Lower leg skin (tissue), 4 donors: ENCODE data around the gene ASPA. TPM values are rescaled to one million over a fixed set of nuclear protein-coding genes. Genes with fewer than 3 reads are reported as not detected.

ENCODE experiments used
- DNase-seq, 2 donors: peaks; one replicate each; pipeline ENCODE4 v3.0.0-alpha.2; 2019; ENCODE audit warnings: low spot score in 2 of 2
- H3K4me3 ChIP-seq: fragments of 200-600 bp; sonication (generic); 2 replicates; pipeline ENCODE4 v1.5.1; 2017; ENCODE audit warnings: mild to moderate bottlenecking, low read depth; ENCODE audit not compliant: poor library complexity, severe bottlenecking
- CTCF ChIP-seq, 3 donors: fragments of 450-650 bp; IDR thresholded peaks; one replicate each; pipeline ENCODE4 v1.5.1; 2016; ENCODE audit warnings: antibody characterized with exemption in 3 of 3, mild to moderate bottlenecking in 3 of 3, moderate library complexity in 2 of 3
- POLR2A ChIP-seq, 2 donors: fragments of 450-650 bp; IDR thresholded peaks; one replicate each; pipeline ENCODE4 v1.6.1; 2016 to 2017; ENCODE audit warnings: antibody characterized with exemption in 2 of 2, mild to moderate bottlenecking in 1 of 2, moderate library complexity in 1 of 2
- WGBS, 2 donors: methylation state at CpG; one replicate each; pipeline ENCODE4 v1.1.5; 2018; 5-methylcytosine and 5-hydroxymethylcytosine counted together
- intact Hi-C: fragments of 100-400 bp; cut with DNase I; formaldehyde crosslinking; loops from one replicate; pipeline ENCODE4 v1.15.0; 2023; ENCODE audit warnings: low total_unique reads
- total RNA-seq, 4 donors: library from RNA; depleted of rRNA; stranded (reverse); fragments of >200 nt; gene quantifications; one replicate each; pipeline ENCODE4 v1.1.0, GENCODE V29; 2016

ASPA gene
- total RNA-seq, 4 donors from 2014 or later, result 0.69 to 3.2 (median 1.4) TPM

DNA sequence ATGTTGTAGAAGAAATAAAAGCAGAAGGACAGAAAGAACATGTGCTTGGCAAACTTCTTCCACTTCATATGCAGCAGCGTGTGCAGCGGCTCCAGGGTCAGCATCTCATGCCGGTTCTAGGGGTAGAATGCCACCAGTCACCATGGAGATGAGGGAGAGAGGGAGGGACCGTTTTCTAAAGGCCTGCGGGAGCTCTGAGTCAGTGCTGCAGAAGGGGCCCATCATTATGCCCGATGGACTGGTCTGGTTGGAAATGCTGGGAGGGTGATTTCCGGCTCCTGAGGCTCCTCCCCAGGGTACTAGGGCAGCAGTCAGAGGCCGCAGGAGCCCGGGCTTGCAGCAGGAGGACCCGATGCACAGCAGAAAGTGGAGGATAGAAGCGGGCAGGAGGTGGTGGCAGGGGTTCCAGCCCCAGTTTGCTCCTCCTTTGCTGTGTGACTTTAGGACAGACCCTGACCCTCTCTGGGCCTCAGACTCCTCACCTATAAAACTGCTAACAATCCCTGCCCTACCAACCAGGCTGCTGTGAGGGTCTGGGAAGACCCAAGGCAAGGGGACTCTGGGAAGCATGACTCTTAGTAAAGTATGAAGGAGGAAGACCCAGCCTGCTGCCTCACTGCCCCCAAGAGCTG is 53.2 kb downstream of the ASPA start:
- TF ChIP-seq CTCF (IDR thresholded peaks at IDR 0.05) (no peak), POLR2A (IDR thresholded peaks at IDR 0.05) (no peak)
- DNase-seq, result no peak
- intact Hi-C loops, result no loop called here
- 54 to 70% methylated on average over 8 to 11 of the region's 11 CpGs for WGBS, 2 donors
- H3K4me3 ChIP-seq, result no peak overlapping the region

- intact Hi-C loops, result no loop called here
- WGBS, 2 donors, result 33 to 54% methylated on average over 30 to 31 of the region's 32 CpGs
- peak in 1 of 2 donors; percentile 48 for DNase-seq
- no peak overlapping the region for H3K4me3 ChIP-seq
- TF ChIP-seq CTCF (IDR thresholded peaks at IDR 0.05) (no peak), POLR2A (IDR thresholded peaks at IDR 0.05) (no peak)
These were observed 54.3 kb downstream of the ASPA start for GRCh38 chr17:3529817-3530741.

DNA sequence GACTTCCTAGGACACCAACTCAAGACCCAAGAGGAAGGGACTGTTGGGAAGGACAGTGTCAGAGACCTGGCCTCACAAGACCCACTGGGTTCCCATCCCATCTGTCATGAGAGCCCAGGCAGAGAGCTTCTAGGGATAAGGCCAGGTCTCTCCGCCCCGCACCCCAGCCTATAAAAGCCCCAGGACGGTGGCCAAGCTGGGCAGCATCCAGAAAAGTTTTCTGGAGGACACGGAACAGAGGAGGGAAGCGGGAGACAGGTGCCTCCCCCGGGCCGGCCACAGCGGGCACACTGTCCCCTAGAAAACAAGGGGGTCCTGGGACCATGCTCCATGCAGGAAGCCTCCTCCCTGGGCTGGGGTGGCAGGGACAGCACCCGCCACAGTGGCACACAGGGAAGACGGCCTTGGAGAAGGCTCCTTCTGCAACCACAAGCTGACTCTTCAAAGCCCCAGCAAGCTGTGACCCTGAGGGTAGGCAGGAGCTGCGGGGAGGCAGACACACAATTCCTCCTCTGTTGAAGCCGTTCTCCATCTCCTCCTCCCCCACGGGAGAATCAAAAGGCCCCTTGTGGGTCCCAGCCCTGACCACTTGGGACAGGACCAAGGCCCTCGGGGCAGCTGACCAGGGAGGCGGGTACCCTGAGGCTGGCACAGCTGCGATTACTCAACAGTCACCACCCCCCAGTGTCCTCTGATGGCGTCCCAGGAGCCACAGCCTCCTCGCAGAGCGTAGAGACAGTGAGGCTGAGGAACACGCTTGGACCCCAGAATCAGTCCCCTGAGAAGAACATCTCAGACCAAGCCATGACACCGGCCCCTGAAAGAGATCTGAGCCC is 55.7 kb downstream of the ASPA start:
- WGBS, 2 donors, result 78 to 82% methylated on average over 21 of the region's 21 CpGs
- no peak for DNase-seq
- TF ChIP-seq POLR2A (IDR thresholded peaks at IDR 0.05), result no peak
- intact Hi-C loops, result no loop called here
- no peak overlapping the region for H3K4me3 ChIP-seq

DNA sequence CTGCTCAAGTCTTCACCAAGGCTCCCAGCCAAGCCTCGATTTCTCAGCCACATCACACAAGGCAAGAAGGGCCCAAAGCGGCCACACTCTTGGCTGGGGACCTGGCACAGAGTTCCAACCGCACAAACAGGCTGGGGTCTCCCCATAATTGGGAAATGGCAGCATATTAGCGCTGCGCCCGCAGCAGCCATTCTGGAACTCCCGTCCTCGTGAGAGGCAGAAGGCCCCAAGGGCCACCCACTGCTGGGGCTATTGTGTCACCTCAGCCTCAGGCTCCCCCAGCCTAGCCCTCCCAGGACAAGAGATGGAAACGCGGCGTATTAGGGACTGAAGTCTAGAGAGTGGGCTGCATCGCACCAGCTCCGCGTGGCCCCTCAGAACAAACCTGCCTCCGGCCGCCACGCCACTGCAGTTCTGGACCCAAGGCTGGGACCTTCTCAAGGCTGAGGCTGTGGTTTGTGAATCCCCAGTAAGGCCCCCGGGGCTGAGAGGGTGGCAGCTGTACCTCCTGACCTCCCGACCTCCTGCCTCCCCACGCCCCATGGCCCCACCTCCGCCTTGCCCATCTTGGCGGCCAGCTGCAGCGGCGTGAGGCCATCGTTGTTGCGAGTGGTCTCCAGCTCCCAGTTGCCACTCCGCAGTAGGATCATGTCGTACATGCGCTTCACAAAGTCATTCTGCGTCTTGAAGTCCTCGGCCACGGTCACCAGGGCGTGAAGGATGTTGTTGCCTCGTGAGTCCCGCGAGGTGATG is 56.5 kb downstream of the ASPA start:
- no peak overlapping the region for H3K4me3 ChIP-seq
- WGBS, 2 donors, result 92 to 93% methylated on average over 35 to 36 of the region's 36 CpGs
- TF ChIP-seq CTCF (IDR thresholded peaks at IDR 0.05) (no peak), POLR2A (IDR thresholded peaks at IDR 0.05) (no peak)
- no peak for DNase-seq
- intact Hi-C loops, result no loop called here

- DNase-seq, result no peak
- intact Hi-C loops, result no loop called here
- H3K4me3 ChIP-seq, result no peak overlapping the region
- WGBS, 2 donors, result 92 to 94% methylated on average over 10 of the region's 10 CpGs
- TF ChIP-seq CTCF (IDR thresholded peaks at IDR 0.05), result no peak
These were observed 57.0 kb downstream of the ASPA start for GRCh38 chr17:3532859-3533142.
